OCI-M1 (cell line): ENCODE results near the gene RASSF8.

Experiments used
- DNase-seq: peaks from one replicate; lab custom pipeline; 2025; lab: John Stamatoyannopoulos, UW

RASSF8 gene

DNA sequence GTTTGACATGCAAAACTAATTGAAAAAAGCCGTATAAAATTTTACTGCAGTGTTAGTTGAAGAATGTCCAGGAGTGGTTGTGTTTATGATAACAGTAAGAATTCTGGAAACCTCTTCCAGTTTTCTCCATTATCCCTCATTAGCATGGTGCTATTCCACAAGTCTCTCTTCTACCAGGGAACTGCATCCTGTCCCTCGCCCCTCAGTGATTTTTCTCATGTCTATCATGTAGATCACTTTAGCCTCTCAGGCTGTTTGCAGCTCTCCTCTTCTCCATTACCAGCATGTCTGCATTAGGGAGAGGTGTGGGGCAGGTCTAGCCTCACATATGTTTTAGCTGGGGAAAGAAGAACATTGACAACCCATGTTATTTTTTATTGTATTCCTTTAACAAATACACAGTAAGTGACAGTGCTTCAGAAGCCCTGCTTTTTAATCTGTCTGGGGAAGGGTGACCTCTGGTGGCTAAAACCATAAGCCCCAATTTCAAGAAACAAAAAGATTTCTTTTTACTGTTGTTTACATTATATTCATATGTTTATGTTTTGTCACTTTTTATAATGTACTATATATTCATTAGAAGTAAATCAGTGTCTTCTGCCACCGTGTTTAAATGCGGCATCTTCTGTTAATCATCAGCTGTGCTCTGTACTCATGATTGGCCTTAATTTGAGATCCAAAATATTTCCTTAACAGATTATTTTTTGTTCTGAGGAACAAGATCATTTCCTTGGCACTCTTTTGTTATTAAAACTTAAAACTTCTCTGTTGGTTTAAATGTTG lies 70.7 kb downstream of the RASSF8 start:
- DNase-seq: peak; percentile 75

GRCh38 chr12:26029736-26030022 lies 71.2 kb downstream of the RASSF8 start:
- DNase-seq: no peak

GRCh38 chr12:26030371-26030770 lies 71.9 kb downstream of the RASSF8 start:
- no peak for DNase-seq

DNA sequence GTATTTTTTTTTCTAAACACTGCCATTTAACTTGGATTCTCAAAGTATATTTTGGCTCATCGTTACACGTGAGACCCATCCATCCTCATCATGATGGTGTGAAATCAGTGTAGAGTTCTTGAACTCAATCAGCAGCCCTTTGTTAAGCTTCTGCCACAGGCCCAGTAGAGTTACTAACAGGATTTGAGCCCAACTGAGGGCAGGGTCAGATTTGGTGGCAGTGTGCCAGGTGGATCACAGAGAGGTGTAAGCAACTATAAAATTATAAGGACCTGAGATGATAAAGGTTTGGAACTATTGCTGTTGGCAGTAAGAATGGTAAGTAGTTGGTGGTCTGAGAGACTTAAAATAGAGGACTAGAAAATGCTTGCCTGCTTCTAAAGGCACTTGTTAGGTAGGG lies 72.8 kb downstream of the RASSF8 start:
- DNase-seq: no peak

DNA sequence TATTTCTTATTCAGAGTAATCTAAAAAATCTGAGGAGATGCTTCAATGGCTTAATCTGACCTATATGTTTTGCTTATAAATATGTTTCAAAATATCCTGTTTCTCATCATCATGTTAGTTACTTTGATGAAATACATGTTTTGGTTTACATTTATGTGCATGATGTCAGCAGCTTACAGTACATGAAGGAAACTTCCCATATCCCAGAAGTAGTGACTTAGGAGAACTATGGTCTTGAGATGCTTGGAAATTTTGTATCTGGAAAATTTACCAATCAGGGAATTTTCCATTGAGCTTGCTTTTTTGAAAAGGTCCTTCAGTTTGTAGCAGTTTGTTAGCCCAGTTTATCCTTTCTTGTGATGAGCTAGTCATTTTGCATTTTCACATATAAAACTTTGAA lies 73.3 kb downstream of the RASSF8 start:
- DNase-seq: no peak

DNA sequence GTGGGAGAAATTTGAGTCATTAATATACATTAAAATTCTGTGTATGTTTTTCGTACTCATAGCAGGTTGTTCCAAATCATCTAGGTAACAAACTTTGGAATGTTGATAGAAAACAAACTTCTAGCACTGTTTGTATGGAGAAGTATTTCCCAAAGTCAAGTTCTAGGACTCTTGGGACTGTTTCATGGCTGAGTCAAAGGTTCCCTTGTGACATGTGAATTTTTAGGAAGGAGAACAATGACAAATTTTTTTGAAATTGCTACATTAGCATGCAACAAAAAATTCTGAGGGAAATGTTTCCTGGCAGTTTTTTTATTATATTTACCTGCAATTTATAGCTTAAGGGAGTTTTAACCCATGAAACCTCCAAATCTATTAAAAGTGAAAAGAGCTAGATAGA lies 73.8 kb downstream of the RASSF8 start:
- DNase-seq: no peak

- DNase-seq: no peak
Observed at GRCh38 chr12:26032719-26033241, 74.3 kb downstream of the RASSF8 start.

DNA sequence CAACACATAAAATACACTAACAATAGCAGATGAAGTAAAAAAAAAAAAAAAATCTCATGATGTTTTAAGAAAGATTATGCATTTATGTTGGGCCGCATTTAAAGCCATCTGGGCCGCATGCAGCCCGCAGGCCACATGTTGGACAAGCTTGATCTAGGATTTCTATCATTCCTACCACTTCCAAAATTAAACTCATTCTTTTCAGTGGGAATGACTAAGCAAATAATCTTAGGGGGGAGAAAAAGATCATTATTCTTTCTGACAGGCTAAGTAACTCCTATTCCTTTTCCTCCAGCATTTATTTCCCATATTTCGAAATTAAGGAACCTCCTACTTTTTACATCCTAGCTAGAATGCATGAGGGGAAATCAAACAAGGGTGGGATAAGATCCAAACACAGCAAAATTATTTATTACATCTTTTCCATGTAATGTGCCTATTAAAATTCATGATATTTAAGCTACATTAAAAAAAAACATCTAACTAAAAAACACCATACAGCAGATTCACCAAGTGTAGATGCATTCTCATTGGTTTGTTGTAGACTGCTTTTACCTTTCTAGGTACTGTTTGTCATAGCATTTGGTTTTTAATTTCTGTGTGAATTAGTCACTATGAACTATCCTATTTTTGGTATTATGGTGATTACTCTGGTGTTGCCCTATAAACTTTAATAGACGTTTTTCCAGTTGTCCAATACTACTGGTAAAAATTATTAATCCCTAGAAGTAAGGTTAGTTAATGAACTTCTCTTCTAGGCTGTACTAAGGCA lies 76.1 kb downstream of the RASSF8 start:
- DNase-seq: no peak

GRCh38 chr12:26036877-26037276 lies 78.4 kb downstream of the RASSF8 start:
- DNase-seq: no peak

DNA sequence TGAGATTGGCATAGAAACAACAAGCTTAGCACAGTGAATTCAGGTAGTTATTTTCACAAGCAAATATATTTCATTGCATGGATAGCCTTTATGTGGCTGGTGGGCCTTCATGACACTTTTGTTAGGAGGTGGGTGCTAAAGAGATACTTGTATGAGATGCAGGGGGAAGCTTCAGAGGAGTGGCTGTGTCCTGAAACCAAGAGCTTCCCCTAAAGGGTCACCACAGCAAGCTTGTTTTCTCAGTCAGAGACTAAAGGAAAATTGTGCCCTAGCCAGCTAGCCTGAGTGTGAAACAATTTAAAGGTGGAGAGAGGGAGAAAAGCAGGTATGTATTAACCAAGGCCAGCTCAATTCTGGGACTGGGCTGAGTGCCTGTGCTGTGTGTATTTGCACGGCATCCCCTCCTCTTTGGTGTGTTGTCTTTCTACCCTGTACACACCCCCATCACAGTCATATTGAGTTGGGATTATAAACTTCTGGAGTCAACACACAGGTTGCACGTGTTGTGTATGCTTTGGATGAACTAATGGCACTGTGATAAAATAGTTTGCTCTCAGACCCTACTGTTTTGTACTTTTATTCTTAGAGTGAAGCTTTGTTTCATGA lies 79.2 kb downstream of the RASSF8 start:
- peak; percentile 29 for DNase-seq

- DNase-seq: no peak
Observed at GRCh38 chr12:26042645-26043044, 84.2 kb downstream of the RASSF8 start.

GRCh38 chr12:26043135-26044006 lies 84.9 kb downstream of the RASSF8 start:
- no peak for DNase-seq

- DNase-seq: no peak
Observed at GRCh38 chr12:26044007-26044394, 85.5 kb downstream of the RASSF8 start.

DNA sequence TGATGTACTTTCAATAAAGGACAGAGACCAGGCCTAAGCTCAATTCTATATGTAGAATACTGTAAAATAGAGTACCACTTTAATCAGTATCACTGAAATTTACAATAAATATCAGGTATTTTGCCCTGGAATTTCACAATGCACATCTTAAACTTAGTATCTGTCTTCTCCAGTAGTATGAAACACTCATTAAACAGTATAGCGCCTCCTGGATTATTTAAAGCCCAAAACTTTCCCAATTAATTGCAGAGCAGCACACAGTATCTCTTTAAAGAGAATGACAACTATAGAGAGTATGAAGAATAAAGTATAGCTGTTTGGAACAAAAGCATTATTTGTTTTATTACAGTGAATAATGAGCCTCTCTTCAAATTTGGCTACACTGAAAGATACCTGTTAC lies 86.1 kb downstream of the RASSF8 start:
- no peak for DNase-seq

DNA sequence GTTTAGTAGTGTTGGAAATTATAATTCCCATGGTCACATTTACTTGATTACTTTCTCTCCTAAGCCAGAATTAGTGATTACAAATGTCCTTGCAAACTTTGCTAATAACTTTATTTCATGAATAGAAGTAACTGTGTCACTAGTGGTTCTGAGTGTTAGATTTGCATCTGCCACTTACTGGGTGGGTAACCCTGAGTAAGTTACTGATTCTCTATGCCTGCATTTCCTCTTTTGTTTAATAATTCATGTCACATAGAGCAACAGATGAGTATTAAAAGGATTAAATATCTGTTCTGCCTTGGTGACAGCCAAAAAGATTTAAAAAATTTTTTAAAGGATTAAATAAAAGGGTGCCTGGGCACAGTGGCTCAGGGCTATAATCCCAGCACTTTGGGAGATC lies 87.7 kb downstream of the RASSF8 start:
- no peak for DNase-seq

DNA sequence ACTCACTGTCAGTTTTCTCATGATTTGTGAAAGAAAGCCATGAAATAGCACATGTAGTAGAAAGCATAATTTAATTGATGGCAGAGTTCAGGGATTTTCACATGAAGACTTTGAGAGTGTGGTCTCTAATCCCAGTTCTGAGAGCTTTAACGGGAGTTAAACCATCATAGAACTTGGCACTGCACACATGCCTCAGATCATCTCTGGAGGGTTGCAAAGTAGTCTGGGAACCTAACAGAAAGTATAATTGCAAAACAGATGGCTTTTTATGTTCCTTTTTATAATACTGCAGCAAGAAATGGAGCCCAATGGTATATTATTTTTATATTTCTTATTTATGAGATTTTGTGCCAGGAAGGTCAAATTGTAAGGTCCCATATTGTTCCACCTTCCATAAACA lies 88.4 kb downstream of the RASSF8 start:
- no peak for DNase-seq

DNA sequence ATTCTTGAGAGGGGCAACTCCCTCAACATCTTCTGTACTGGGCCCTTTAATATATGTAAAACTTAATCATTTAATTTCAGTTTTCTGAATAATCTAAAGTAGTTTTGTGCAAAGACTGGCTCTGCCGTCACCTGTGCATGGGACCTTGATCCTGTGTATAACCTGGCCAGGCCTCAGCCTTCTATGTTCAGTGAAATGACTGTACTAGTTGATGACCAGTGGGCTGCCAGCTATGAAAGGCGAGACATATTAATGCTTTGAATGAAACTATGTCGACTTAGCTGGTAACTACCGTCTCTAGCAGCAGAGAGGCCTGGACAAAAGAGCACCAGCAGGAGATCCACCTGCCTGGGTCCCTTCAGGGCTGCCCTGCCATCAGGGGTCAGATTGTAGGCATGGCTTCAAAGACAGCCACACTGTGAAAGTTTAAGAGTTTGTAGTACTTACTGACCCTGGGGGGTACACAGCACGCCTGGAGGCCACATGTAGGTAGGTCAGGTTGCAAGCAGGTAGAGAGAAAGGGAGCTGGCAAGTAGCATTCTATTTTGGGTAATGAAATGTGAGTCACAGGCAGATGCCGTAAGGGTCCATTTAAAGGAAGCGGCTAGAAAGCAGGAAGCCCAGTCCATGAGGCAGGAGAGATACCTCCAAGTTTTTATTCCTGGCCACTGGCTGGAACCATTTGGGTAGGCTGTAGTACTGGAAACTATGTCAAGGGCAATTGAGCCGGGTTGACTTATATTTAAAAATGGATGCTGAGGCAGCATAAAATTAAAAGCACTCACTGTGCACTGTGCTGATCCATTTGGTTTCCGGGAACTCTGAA lies 89.1 kb downstream of the RASSF8 start:
- no peak for DNase-seq

DNA sequence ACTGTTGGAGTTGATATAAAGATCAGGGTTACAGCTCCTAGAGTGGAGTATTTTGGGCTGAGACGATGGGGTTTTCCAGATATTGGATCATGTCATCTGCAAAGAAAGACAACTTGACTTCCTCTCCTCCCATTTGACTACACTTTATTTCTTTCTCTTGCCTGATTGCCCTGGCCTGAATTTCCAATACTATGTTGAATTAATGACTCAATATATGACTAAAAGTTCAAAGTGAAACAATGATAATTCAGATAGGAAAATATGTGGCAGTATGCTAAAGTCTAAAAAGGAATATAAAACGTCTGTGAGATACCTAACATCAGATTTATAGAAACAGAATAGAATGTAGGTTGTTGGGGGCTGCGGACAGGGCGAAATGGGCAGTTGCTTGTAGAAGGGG lies 94.2 kb downstream of the RASSF8 start:
- no peak for DNase-seq

DNA sequence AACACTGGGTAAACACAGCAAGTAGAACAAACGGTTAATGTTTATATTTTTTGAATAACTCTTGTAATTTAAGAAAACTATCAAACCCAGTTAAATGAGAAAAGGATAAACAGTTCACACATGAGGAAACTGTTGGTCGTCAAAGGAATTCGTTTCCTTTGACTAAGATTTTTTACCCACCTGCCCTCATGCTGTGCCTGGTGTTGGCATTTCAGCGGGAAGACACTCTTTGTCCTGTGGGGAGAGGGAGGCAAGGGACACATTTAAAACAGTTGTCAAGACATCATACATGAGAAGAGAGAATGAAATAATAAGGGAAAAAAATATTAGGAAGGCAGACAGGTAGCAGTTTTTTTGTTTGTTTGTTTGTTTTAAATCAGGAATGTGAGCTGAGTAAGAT lies 95.9 kb downstream of the RASSF8 start:
- no peak for DNase-seq

DNA sequence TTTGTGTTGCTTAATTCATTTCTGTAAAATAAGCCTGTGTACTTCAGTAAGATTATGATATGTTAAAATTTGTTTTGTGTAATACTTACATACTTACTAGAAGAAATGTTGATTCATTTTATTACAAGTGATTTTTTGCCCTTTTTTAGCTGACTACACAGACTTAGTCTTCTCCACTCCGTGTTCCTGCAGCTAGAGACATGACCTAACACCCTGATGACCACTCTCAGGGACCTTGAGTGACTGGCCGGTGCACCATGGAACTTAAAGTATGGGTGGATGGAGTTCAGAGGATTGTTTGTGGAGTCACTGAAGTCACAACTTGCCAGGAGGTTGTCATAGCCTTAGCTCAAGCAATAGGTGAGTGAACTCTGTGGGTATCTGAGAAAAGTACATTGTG lies 96.6 kb downstream of the RASSF8 start:
- no peak for DNase-seq

DNA sequence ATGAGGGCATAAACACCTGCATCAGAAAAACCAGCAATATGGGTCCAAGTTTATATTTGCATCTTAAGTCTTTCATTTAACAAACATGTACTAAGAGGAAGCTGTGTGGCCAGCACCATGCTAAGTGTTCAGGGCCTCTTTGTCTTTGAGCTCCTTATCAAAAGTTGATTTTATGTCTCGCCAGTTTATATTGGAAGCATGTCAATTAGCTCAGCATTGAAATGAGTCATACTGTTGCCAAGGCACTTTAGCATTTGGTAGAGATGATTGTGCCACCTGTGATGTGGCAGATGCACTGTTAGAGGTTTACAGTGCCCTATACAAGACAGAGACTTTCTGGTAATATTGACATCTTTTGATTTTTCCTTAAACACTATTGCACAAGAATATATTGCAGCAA lies 97.9 kb downstream of the RASSF8 start:
- no peak for DNase-seq
